Measurements from ENCODE around the gene PRM1. TPM values are rescaled to one million over a fixed set of nuclear protein-coding genes. Genes with fewer than 3 reads are reported as not detected.
A peak's percentile ranks its signal among the peaks of the same experiment; 100 is the strongest.

PRM1 gene
- total RNA-seq, 1 experiment from 2014 or later = not detected

GRCh38 chr16:11329071-11329491, 48.0 kb upstream of the PRM1 start:
- H3K23ac ChIP-seq (ENCODE audit: insufficient read length, low read depth, low read length) = no peak overlapping the region
- H3K56ac ChIP-seq (ENCODE audit: insufficient read length, low read depth, low read length) = peak overlapping the region; percentile 39
- H3K27ac Mint-ChIP-seq = peak overlapping the region; percentile 92 to 98 (median 97)
- H2BK120ac ChIP-seq (ENCODE audit: low read depth, low read length, poor library complexity, severe bottlenecking) = peak overlapping the region; percentile 53
- peak overlapping the region; percentile 60 for H4K91ac ChIP-seq (ENCODE audit: insufficient read length, low read depth, low read length)
- H2BK20ac ChIP-seq (ENCODE audit: low read depth, low read length, poor library complexity, severe bottlenecking) = no peak overlapping the region
- no peaks in the 10 kb centered on the region for H4K20me1 ChIP-seq (ENCODE audit: control insufficient read depth, insufficient read depth, insufficient read length)
- WGBS (ENCODE audit: extremely low coverage, insufficient read length, low lambda C conversion rate) = no CpG with 5 or more reads among the region's 6 CpGs
- peak; percentile 60 for DNase-seq
- H3K36me3 Mint-ChIP-seq (ENCODE audit: insufficient read depth in 1 of 3, low read depth in 3 of 3) = peaks cover 0 to 4% (median 0%) of the 10 kb centered on the region in 3 experiments; a peak in 5 of 7 replicates
- H3K79me1 ChIP-seq (ENCODE audit: insufficient read depth, low read depth, low read length, poor library complexity, severe bottlenecking) = no peaks in the 10 kb centered on the region
- H3K4me1 Mint-ChIP-seq = peaks cover 46 to 49% of the 10 kb centered on the region in 2 experiments
- no peaks in the 10 kb centered on the region for H3K79me2 ChIP-seq (ENCODE audit: insufficient read depth, low read length)
- H3K18ac ChIP-seq (ENCODE audit: insufficient read length, low read depth, low read length) = peak overlapping the region; percentile 85
- peak overlapping the region; percentile 99 for H3K27ac ChIP-seq (ENCODE audit: insufficient read length, low read depth, low read length)
- peak overlapping the region; percentile 31 to 64 for H3K4me3 Mint-ChIP-seq
- no peaks in the 10 kb centered on the region for H3K27me3 Mint-ChIP-seq (ENCODE audit: low read depth)
- H2AFZ ChIP-seq (ENCODE audit: low read length) = no peak overlapping the region
- H3K9me3 Mint-ChIP-seq = no peaks in the 10 kb centered on the region; a peak in 3 of 5 replicates
- H4K5ac ChIP-seq (ENCODE audit: insufficient read length, low read depth, low read length) = peak overlapping the region; percentile 93
- no peak overlapping the region; the same call in 1 of the 2 replicates for H3K4ac ChIP-seq (ENCODE audit: low read depth, low read length)
- peak overlapping the region; percentile 72; the same call in 1 of the 2 replicates for H3K14ac ChIP-seq (ENCODE audit: insufficient read depth, low read length)
- no peaks in the 10 kb centered on the region for H3K27me3 ChIP-seq (ENCODE audit: insufficient read depth, low read length)
- TF ChIP-seq, protein P1, sequence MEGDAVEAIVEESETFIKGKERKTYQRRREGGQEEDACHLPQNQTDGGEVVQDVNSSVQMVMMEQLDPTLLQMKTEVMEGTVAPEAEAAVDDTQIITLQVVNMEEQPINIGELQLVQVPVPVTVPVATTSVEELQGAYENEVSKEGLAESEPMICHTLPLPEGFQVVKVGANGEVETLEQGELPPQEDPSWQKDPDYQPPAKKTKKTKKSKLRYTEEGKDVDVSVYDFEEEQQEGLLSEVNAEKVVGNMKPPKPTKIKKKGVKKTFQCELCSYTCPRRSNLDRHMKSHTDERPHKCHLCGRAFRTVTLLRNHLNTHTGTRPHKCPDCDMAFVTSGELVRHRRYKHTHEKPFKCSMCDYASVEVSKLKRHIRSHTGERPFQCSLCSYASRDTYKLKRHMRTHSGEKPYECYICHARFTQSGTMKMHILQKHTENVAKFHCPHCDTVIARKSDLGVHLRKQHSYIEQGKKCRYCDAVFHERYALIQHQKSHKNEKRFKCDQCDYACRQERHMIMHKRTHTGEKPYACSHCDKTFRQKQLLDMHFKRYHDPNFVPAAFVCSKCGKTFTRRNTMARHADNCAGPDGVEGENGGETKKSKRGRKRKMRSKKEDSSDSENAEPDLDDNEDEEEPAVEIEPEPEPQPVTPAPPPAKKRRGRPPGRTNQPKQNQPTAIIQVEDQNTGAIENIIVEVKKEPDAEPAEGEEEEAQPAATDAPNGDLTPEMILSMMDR (conservative IDR thresholded peaks at IDR 0.05) = no peak
- H3K23me2 ChIP-seq (ENCODE audit: insufficient read length, low read depth, low read length, poor library complexity, severe bottlenecking) = peaks cover 4% of the 10 kb centered on the region
- H2BK12ac ChIP-seq (ENCODE audit: insufficient read length, low read depth, low read length) = peak overlapping the region; percentile 88
- peak overlapping the region; percentile 55 for H3T11ph ChIP-seq (ENCODE audit: low read length)
- H3K9ac ChIP-seq (ENCODE audit: extremely low read depth, insufficient read length, low read length) = peak overlapping the region; percentile 46
- peak overlapping the region; percentile 58 for H3K4me2 ChIP-seq (ENCODE audit: insufficient read depth, insufficient read length, low read length)
- H3K9me3 ChIP-seq (ENCODE audit: control insufficient read depth, low read depth, low read length) = no peaks in the 10 kb centered on the region
- H2AK5ac ChIP-seq (ENCODE audit: insufficient read length, low read length) = peak overlapping the region; percentile 65
- H4K8ac ChIP-seq (replicated peaks; ENCODE audit: insufficient read length, low read depth, low read length) = no peak overlapping the region
- peak overlapping the region; percentile 83 for H2BK5ac ChIP-seq (ENCODE audit: insufficient read length, low read length)
- no peak overlapping the region for H2BK15ac ChIP-seq (ENCODE audit: low read depth, low read length)
- H3K4me1 ChIP-seq (ENCODE audit: insufficient read depth, low read length) = peaks cover 7% of the 10 kb centered on the region; the same call in 1 of the 2 replicates

Data from H9 (cell line).